ENCODE measurements around the gene CLK2.
"Not testable (repeated sequence)": the region's sequence is repeated elsewhere in the genome, so short reads cannot be mapped to it uniquely, and the experiment has no call there.

The CLK2 gene

GRCh38 chr1:155296661-155297060 lies 23.4 kb upstream of the CLK2 start:
- DNase-seq (ENCODE audit: low read depth): no peak

DNA sequence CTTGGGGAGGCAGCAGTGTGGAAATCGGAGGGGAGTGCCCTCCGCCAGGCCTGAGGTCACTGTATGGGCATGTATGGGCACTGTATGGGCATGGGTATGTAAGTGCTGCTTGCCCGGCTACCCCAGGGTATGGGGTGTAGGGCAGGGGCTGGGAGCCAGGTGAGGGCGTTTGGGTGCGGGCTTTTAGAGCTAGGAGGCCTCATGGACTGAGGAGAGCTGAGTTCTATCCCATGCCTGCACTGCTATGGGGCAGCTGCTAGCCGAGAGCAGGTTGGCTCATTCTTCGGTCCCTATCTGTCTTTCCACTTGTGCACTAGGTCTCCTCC lies 22.6 kb upstream of the CLK2 start:
- no peak for DNase-seq (ENCODE audit: low read depth)

GRCh38 chr1:155295183-155295941 lies 22.1 kb upstream of the CLK2 start:
- no peak for DNase-seq (ENCODE audit: low read depth)

GRCh38 chr1:155294520-155295182 lies 21.3 kb upstream of the CLK2 start:
- no peak for DNase-seq (ENCODE audit: low read depth)

GRCh38 chr1:155293086-155293749 lies 19.9 kb upstream of the CLK2 start:
- DNase-seq (ENCODE audit: low read depth): no peak

GRCh38 chr1:155291006-155291405 lies 17.7 kb upstream of the CLK2 start:
- DNase-seq (ENCODE audit: low read depth): not testable (repeated sequence)

DNA sequence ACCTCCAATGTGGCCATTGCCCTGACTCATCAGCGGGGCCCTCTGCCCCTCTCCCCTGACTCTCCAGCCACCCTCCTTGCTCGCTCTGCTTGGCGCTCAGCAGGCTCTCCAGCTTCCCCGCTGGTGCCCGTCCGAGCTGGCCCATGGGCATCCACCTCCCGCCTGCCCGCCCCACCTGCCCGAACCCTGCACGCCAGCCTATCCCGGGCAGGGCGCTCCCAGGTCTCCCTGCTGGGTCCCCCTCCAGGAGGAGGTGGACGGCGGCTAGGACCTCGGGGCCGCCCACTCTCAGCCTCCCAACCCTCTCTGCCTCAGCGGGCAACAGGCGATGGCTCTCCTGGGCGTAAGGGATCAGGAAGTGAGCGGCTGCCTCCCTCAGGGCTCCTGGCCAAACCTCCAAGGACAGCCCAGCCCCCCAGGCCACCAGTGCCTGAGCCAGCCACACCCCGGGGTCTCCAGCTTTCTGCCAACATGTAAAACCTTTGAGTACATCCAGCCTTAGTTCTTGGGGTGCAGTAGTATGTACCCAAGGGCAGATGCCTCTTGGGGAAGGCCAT lies 14.8 kb upstream of the CLK2 start:
- DNase-seq (ENCODE audit: low read depth): no peak

- no peak for DNase-seq (ENCODE audit: low read depth)
Measured at GRCh38 chr1:155286544-155286943, 13.2 kb upstream of the CLK2 start.

DNA sequence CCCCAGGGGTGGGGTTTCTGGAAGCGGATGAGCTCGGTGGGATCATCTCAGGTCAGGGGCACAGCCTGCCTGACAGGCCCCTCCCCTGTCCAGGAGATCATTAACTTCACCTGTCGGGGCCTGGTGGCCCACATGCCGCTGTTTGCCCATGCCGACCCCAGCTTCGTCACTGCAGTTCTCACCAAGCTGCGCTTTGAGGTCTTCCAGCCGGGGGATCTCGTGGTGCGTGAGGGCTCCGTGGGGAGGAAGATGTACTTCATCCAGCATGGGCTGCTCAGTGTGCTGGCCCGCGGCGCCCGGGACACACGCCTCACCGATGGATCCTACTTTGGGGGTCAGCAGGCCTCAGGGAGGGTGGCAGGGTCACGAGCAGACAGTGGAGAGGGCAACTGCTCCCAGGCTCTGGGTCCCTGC lies 12.3 kb upstream of the CLK2 start:
- no peak for DNase-seq (ENCODE audit: low read depth)

DNA sequence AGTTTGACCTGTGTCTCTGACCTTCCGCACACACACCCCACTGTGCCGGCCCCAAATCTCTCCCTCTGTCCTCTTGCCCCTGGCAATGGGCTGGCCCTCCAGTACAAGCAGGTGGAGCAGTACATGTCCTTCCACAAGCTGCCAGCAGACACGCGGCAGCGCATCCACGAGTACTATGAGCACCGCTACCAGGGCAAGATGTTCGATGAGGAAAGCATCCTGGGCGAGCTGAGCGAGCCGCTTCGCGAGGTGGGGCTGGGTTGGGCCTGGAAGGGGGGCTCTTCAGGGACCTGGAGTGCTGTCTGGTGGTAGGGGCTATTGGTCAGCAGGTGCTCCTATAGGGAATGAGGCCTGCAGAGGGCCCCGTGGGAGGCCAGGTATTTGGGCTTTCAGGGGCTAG lies 11.8 kb upstream of the CLK2 start:
- DNase-seq (ENCODE audit: low read depth): no peak

DNA sequence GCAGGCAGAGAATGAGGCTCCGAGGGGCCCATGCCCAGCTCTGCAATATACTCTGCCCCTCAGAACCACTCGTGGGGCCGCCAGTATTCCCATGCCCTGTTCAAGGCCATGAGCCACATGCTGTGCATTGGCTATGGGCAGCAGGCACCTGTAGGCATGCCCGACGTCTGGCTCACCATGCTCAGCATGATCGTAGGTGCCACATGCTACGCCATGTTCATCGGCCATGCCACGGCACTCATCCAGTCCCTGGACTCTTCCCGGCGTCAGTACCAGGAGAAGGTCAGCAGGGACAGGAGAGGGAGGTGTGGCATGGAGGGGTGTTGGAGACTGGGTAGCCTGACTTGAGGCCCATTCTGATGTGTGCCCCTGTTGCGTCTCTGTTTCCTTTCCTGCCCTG lies 11.2 kb upstream of the CLK2 start:
- DNase-seq (ENCODE audit: low read depth): no peak

- DNase-seq (ENCODE audit: low read depth): no peak
Measured at GRCh38 chr1:155282488-155283091, 9.3 kb upstream of the CLK2 start.

GRCh38 chr1:155279268-155279667 lies 6.0 kb upstream of the CLK2 start:
- no peak for DNase-seq (ENCODE audit: low read depth)

DNA sequence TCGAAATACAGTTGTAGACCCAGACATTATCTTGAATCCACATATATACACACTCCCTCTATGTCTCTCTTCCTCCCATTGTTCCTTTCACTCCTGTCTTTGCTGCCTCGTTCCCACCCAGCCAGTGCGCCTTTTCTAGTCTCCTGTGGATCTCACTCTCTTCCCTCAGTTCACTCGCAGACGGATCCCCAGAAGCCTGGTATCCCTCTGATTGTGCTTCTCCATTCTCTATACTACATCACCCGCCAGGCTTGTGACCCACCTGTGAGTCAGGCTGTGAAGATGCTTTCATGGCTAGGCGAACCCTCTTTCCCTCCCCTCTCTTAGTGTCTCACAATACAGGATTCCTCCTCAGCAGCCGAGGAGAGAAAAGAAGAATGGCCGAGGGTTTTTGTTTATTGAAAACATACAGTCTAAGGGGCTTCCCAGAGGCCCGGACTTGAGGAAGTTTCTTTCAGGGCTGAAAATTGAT lies 5.4 kb upstream of the CLK2 start:
- no peak for DNase-seq (ENCODE audit: low read depth)

DNA sequence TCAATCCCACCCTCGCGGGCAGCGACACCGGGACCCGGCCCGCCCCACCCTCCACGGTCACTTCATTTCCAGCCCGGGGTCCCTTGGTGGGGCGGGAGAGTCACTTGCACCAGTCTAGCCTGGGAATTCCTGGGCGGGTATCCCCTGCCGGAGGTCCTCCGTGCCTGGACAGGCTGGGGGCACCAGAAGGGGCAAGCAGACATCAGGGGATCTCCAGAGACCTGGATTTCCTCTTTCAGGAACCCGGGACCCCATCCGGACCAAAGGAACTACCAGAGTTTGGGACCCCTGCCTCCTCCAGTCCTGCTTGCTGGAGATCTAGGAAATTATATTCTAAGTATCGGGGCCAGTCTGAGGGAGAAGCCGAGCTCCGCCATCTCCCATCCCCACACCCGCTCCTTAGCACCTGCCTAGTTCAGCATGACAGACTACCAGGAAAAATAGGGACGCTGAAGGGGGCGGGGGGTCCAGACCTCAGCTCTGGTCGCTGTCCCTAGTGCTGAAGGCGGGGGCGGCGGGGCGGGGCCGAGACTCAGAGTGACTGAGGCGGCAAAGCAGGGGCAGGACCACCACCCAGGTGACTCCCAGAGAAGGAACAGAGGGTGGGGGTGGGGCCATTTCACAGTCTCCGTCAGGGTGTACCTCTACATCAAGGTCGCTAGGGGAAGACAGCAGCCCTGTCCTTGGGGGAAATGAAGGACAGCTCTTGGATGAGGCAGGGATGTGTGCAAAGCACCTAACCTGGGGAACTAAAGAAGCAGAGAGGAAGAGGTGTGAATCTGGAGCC lies 4.8 kb upstream of the CLK2 start:
- peak; percentile 67 for DNase-seq (ENCODE audit: low read depth)

DNA sequence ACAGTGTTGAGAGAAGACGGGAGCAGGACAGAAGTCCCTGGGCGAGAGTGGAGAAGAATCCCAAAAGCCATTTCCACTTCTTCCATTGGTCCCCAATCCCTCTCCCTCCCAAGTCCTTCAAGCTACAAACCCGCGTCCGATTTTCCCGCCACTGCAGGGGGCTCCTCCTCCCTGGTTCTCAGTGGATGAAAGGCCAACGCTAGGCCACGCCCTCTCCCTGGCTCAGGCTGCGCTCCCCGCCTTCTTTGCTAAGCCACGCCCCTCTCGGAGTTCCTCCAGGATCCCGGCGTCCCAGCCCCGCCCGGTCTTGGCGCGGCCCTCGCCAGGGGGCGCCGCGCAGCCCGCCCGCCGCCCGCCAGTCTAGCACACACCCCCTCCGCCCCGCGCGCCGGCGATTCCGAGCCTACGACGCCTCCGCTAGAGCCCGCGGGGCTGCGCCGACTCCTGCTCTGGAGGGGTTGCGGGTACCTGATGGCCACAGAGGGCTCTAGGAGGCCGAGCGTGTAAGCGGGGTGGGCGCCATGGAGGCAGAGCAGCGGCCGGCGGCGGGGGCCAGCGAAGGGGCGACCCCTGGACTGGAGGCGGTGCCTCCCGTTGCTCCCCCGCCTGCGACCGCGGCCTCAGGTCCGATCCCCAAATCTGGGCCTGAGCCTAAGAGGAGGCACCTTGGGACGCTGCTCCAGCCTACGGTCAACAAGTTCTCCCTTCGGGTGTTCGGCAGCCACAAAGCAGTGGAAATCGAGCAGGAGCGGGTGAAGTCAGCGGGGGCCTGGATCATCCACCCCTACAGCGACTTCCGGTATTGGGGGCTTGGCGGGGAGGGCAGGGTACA lies 4.0 kb upstream of the CLK2 start, which contains the start of gene HCN3:
Gene HCN3 (plus strand): TSS at position 394 of the 832 bp plus-strand sequence. CDS start 128 bp downstream, at position 522.
- DNase-seq (ENCODE audit: low read depth): peak; percentile 87

DNA sequence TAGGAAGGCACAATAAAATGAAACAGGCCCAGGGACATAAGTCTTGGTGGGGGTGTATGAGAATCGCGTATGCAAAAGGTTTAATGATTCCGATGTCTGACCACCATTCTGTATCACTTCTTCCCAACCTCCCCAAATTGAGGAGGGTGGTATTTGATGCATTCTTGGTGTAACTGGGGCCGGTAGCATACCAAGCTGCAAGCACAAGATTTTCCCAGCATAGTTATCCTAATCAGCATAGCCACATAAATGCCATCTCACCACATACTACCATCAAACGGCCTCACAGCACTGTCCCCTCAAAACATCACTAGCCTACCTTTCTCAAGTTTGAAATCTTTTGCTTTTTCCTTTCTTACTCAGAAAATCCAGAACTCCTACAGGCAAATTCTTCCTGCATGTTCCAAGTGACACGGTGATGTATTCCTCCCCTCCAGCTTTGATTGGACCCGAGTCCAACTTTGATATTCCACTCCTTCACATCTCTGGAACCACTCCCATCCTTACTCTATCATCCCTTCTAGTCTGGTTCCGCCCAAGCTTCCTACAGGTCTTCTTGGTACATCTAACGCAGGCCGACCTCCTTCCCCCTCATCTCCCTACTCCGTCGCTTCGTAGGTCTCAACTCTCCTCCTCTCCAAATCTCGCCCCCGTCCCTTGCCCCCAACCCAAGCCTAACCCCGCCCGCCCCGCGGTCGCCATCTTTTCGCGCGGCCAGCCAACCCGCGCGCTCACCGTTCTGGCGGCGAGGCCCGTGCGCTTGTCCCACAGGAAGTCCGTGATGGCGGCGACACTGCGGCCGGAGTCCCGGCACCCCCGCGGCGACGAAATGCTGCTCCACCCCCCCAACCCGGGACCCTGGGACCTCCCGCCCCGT lies 600 bp downstream of the CLK2 start:
- DNase-seq (ENCODE audit: low read depth): no peak

GRCh38 chr1:155269381-155269780 lies 3.9 kb downstream of the CLK2 start:
- DNase-seq (ENCODE audit: low read depth): no peak

GRCh38 chr1:155268630-155269029 lies 4.7 kb downstream of the CLK2 start:
- DNase-seq (ENCODE audit: low read depth): no peak

GRCh38 chr1:155267373-155267772 lies 5.9 kb downstream of the CLK2 start:
- DNase-seq (ENCODE audit: low read depth): no peak
